Activated CD4-positive, alpha-beta memory T cell treated with anti-CD3 and anti-CD28 coated beads, Interleukin-2, amount 10 ng/mL, durations not matched to agents 7 days and 5 days (primary cell): ENCODE measurements around the gene THYN1. TPM values are rescaled to one million over a fixed set of nuclear protein-coding genes. Genes with fewer than 3 reads are reported as not detected.

ENCODE experiments used
- CTCF ChIA-PET: fragments of 350-600 bp; sonication (Branson Sonifier 250); formaldehyde crosslinking; loops from one replicate; lab custom pipeline; 2021; ENCODE audit warnings: antibody characterized with exemption, inconsistent platforms; lab: Charles Lee
- POLR2A ChIA-PET: fragments of 350-600 bp; sonication (Branson Sonifier 250); formaldehyde crosslinking; loops from one replicate; lab custom pipeline; 2021; ENCODE audit warnings: antibody characterized with exemption; lab: Charles Lee
- DNase-seq: peaks from one replicate; pipeline ENCODE4 v3.0.0-alpha.2; 2020
- H3K27ac Mint-ChIP-seq: one replicate; pipeline ENCODE4 v1.8.0; 2021; ENCODE audit warnings: mild to moderate bottlenecking, mixed read lengths
- H3K27me3 Mint-ChIP-seq: one replicate; pipeline ENCODE4 v1.8.0; 2021; ENCODE audit warnings: mixed read lengths
- H3K36me3 Mint-ChIP-seq: one replicate; pipeline ENCODE4 v1.8.0; 2021; ENCODE audit warnings: low read depth, mixed read lengths
- H3K4me1 Mint-ChIP-seq: one replicate; pipeline ENCODE4 v1.8.0; 2021; ENCODE audit warnings: mixed read lengths
- H3K4me3 Mint-ChIP-seq: one replicate; pipeline ENCODE4 v1.8.0; 2021; ENCODE audit warnings: mild to moderate bottlenecking, mixed read lengths
- H3K9me3 Mint-ChIP-seq: one replicate; pipeline ENCODE4 v1.8.0; 2021; ENCODE audit warnings: mixed read lengths
- total RNA-seq, 2 experiments: library from RNA; stranded (reverse); gene quantifications; one replicate each; pipeline ENCODE4 v1.2.3, GENCODE V29; 2021

Gene THYN1
- total RNA-seq, 2 experiments from 2014 or later, result 61.5 to 67.0 TPM

- ChIA-PET POLR2A (interaction anchor here (0.7 to 7.5 kb wide), 4 partner anchors 9 to 194 kb away, joined by 3 to 58 read pairs (median 4); partner anchors contain the start of genes ACAD8, NCAPD3, THYN1 and VPS26B), CTCF (interaction anchor here (0.8 to 2.0 kb wide), 13 partner anchors 8 to 316 kb away, joined by 3 to 13 read pairs (median 5); partner anchors contain the start of genes ACAD8, GLB1L3, NCAPD3 and THYN1)
- no peak overlapping the region for H3K4me3 Mint-ChIP-seq
- DNase-seq, result no peak
- peaks cover 54% of the 10 kb centered on the region for H3K36me3 Mint-ChIP-seq
- no peaks in the 10 kb centered on the region for H3K27me3 Mint-ChIP-seq
- no peaks in the 10 kb centered on the region for H3K9me3 Mint-ChIP-seq
- H3K27ac Mint-ChIP-seq, result no peak overlapping the region
- H3K4me1 Mint-ChIP-seq, result peaks cover 7% of the 10 kb centered on the region
These were observed 9.2 kb downstream of the THYN1 start for GRCh38 chr11:134243913-134244312.

GRCh38 chr11:134242376-134242775 is 10.8 kb downstream of the THYN1 start:
- H3K4me1 Mint-ChIP-seq, result no peaks in the 10 kb centered on the region
- ChIA-PET CTCF (interaction anchor here (0.6 to 1.6 kb wide), 2 partner anchors 18 to 22 kb away, joined by 3 to 4 read pairs; partner anchors contain the start of gene VPS26B), POLR2A (interaction anchor here (1.9 to 7.5 kb wide), 2 partner anchors 9 to 18 kb away, joined by 6 to 58 read pairs; partner anchors contain the start of genes NCAPD3 and VPS26B)
- peaks cover 46% of the 10 kb centered on the region for H3K36me3 Mint-ChIP-seq
- no peak for DNase-seq
- no peak overlapping the region for H3K27ac Mint-ChIP-seq
- H3K9me3 Mint-ChIP-seq, result no peaks in the 10 kb centered on the region
- no peak overlapping the region for H3K4me3 Mint-ChIP-seq
- H3K27me3 Mint-ChIP-seq, result no peaks in the 10 kb centered on the region

GRCh38 chr11:134240592-134240991 is 12.6 kb downstream of the THYN1 start:
- ChIA-PET CTCF (interaction anchor here (1.2 to 2.0 kb wide), 3 partner anchors 16 to 32 kb away, joined by 3 to 8 read pairs (median 4); partner anchors contain the start of gene VPS26B), POLR2A (interaction anchor here (7.5 kb wide), 1 partner anchor 16 kb away, joined by 58 read pairs; the partner anchor contains the start of genes NCAPD3 and VPS26B)
- no peaks in the 10 kb centered on the region for H3K9me3 Mint-ChIP-seq
- H3K4me1 Mint-ChIP-seq, result no peaks in the 10 kb centered on the region
- no peak overlapping the region for H3K27ac Mint-ChIP-seq
- no peaks in the 10 kb centered on the region for H3K27me3 Mint-ChIP-seq
- no peak overlapping the region for H3K4me3 Mint-ChIP-seq
- DNase-seq, result no peak
- H3K36me3 Mint-ChIP-seq, result peaks cover 49% of the 10 kb centered on the region

GRCh38 chr11:134238956-134239355 is 14.2 kb downstream of the THYN1 start:
- CTCF ChIA-PET, result interaction anchor here (1.1 to 1.6 kb wide), 3 partner anchors 10 to 32 kb away, joined by 3 to 5 read pairs (median 4); partner anchors contain the start of gene VPS26B
- Mint-ChIP-seq H3K36me3 (peaks cover 44% of the 10 kb centered on the region), H3K27ac (no peak overlapping the region), H3K27me3 (no peaks in the 10 kb centered on the region), H3K4me1 (no peaks in the 10 kb centered on the region), H3K9me3 (no peaks in the 10 kb centered on the region), H3K4me3 (no peak overlapping the region)
- POLR2A ChIA-PET, result interaction anchor here (7.5 kb wide), 1 partner anchor 14 kb away, joined by 58 read pairs; the partner anchor contains the start of genes NCAPD3 and VPS26B
- no peak for DNase-seq

- no peak for DNase-seq
- H3K9me3 Mint-ChIP-seq, result no peaks in the 10 kb centered on the region
- H3K36me3 Mint-ChIP-seq, result peaks cover 36% of the 10 kb centered on the region
- H3K27ac Mint-ChIP-seq, result no peak overlapping the region
- no peaks in the 10 kb centered on the region for H3K27me3 Mint-ChIP-seq
- POLR2A ChIA-PET, result interaction anchor here (0.8 to 1.0 kb wide), 2 partner anchors 13 to 81 kb away, joined by 3 to 4 read pairs; partner anchors contain the start of genes NCAPD3 and VPS26B
- peaks cover 7% of the 10 kb centered on the region for H3K4me1 Mint-ChIP-seq
- H3K4me3 Mint-ChIP-seq, result no peak overlapping the region
- CTCF ChIA-PET, result no interaction called here
These were observed 15.6 kb downstream of the THYN1 start for GRCh38 chr11:134237557-134237922.

GRCh38 chr11:134236834-134237556 is 16.2 kb downstream of the THYN1 start:
- DNase-seq, result no peak
- Mint-ChIP-seq H3K4me1 (peaks cover 13% of the 10 kb centered on the region), H3K27me3 (no peaks in the 10 kb centered on the region), H3K27ac (no peak overlapping the region), H3K36me3 (peaks cover 35% of the 10 kb centered on the region), H3K4me3 (no peak overlapping the region), H3K9me3 (no peaks in the 10 kb centered on the region)
- POLR2A ChIA-PET, result interaction anchor here (0.8 to 1.0 kb wide), 2 partner anchors 13 to 81 kb away, joined by 3 to 4 read pairs; partner anchors contain the start of genes NCAPD3 and VPS26B
- CTCF ChIA-PET, result no interaction called here

- CTCF ChIA-PET, result interaction anchor here (1.2 to 2.2 kb wide), 2 partner anchors 9 to 27 kb away, joined by 3 to 9 read pairs; no protein-coding TSS in a partner anchor
- POLR2A ChIA-PET, result interaction anchor here (2.6 kb wide), 1 partner anchor 11 kb away, joined by 16 read pairs; the partner anchor contains the start of genes NCAPD3 and VPS26B
- Mint-ChIP-seq H3K4me3 (no peak overlapping the region), H3K27me3 (no peaks in the 10 kb centered on the region), H3K27ac (no peak overlapping the region), H3K9me3 (no peaks in the 10 kb centered on the region), H3K36me3 (peaks cover 33% of the 10 kb centered on the region), H3K4me1 (peaks cover 25% of the 10 kb centered on the region)
- DNase-seq, result no peak
These were observed 17.8 kb downstream of the THYN1 start for GRCh38 chr11:134235399-134235798.

GRCh38 chr11:134233729-134234179 is 19.4 kb downstream of the THYN1 start:
- H3K27ac Mint-ChIP-seq, result no peak overlapping the region
- peaks cover 35% of the 10 kb centered on the region for H3K36me3 Mint-ChIP-seq
- peaks cover 42% of the 10 kb centered on the region for H3K4me1 Mint-ChIP-seq
- H3K27me3 Mint-ChIP-seq, result no peaks in the 10 kb centered on the region
- no peak overlapping the region for H3K4me3 Mint-ChIP-seq
- no peak for DNase-seq
- ChIA-PET CTCF (interaction anchor here (0.9 to 2.2 kb wide), 5 partner anchors 10 to 42 kb away, joined by 3 to 9 read pairs (median 4); partner anchors contain the start of genes NCAPD3 and VPS26B), POLR2A (interaction anchor here (2.6 kb wide), 1 partner anchor 9 kb away, joined by 16 read pairs; the partner anchor contains the start of genes NCAPD3 and VPS26B)
- H3K9me3 Mint-ChIP-seq, result no peaks in the 10 kb centered on the region

- peaks cover 35% of the 10 kb centered on the region for H3K36me3 Mint-ChIP-seq
- ChIA-PET POLR2A (no interaction called here), CTCF (no interaction called here)
- no peak overlapping the region for H3K4me3 Mint-ChIP-seq
- no peaks in the 10 kb centered on the region for H3K9me3 Mint-ChIP-seq
- no peak for DNase-seq
- peak overlapping the region; percentile 13 for H3K27ac Mint-ChIP-seq
- H3K27me3 Mint-ChIP-seq, result no peaks in the 10 kb centered on the region
- peaks cover 57% of the 10 kb centered on the region for H3K4me1 Mint-ChIP-seq
These were observed 21.0 kb downstream of the THYN1 start for GRCh38 chr11:134231958-134232659.

GRCh38 chr11:134230339-134230738 is 22.8 kb downstream of the THYN1 start:
- H3K4me3 Mint-ChIP-seq, result no peak overlapping the region

GRCh38 chr11:134229126-134229790 is 23.9 kb downstream of the THYN1 start:
- DNase-seq, result no peak
- ChIA-PET CTCF (interaction anchor here (1.1 to 1.2 kb wide), 3 partner anchors 15 to 33 kb away, joined by 3 to 5 read pairs (median 5); no protein-coding TSS in a partner anchor), POLR2A (interaction anchor here (0.9 to 1.1 kb wide), 2 partner anchors 20 to 74 kb away, joined by 3 read pairs; no protein-coding TSS in a partner anchor)
- Mint-ChIP-seq H3K4me3 (no peak overlapping the region), H3K4me1 (peaks cover 74% of the 10 kb centered on the region), H3K27me3 (no peaks in the 10 kb centered on the region), H3K27ac (peak overlapping the region; percentile 23), H3K9me3 (no peaks in the 10 kb centered on the region), H3K36me3 (peaks cover 24% of the 10 kb centered on the region)

More at GRCh38 chr11:134230339-134230738, 22.8 kb downstream of the THYN1 start:
- H3K27me3 Mint-ChIP-seq, result no peaks in the 10 kb centered on the region
- peaks cover 74% of the 10 kb centered on the region for H3K4me1 Mint-ChIP-seq
- peak overlapping the region; percentile 9 for H3K27ac Mint-ChIP-seq
- POLR2A ChIA-PET, result no interaction called here
- no peak for DNase-seq
- no peaks in the 10 kb centered on the region for H3K9me3 Mint-ChIP-seq
- peaks cover 29% of the 10 kb centered on the region for H3K36me3 Mint-ChIP-seq
- CTCF ChIA-PET, result interaction anchor here (0.6 kb wide), 1 partner anchor 24 kb away, joined by 3 read pairs; no protein-coding TSS in a partner anchor
